IMR-90 (cell line): ENCODE data around the gene TIGAR. TPM values are rescaled to one million over a fixed set of nuclear protein-coding genes. Genes with fewer than 3 reads are reported as not detected.

Source experiments
- ATAC-seq: fragments of 200-7000 bp; cut with Tn5 transposase; 2 replicates; pipeline ENCODE4 v1.9.1; 2020; ENCODE audit warnings: low read depth, mild to moderate bottlenecking, moderate library complexity
- BruUV-seq: library from RNA; stranded (reverse); fragments of 400-500 nt; replicated peaks from 2 replicates; lab custom pipeline; 2021; lab: Mats Ljungman, UMichigan
- CTCF ChIA-PET: fragments of 300-600 bp; formaldehyde crosslinking; extraction: SDS; loops from one replicate; lab custom pipeline; 2021; ENCODE audit warnings: antibody characterized with exemption; lab: Yijun Ruan, JAX
- POLR2A ChIA-PET: fragments of 300-600 bp; sonication (Branson Sonifier 250); formaldehyde crosslinking; loops from one replicate; lab custom pipeline; 2022; ENCODE audit warnings: antibody characterized with exemption; ENCODE audit not compliant: unreplicated experiment; lab: Charles Lee
- DNase-seq: peaks from one replicate; pipeline ENCODE4 v3.0.0; 2013
- H2AFZ ChIP-seq: replicated peaks from 2 replicates; pipeline ENCODE3; 2013; ENCODE audit warnings: low read length, mild to moderate bottlenecking; ENCODE audit not compliant: poor library complexity
- H2AK5ac ChIP-seq: 2 replicates; pipeline ENCODE4 v1.6.1; 2013; ENCODE audit warnings: low read depth, low read length, inconsistent platforms
- H2AK9ac ChIP-seq: replicated peaks from 2 replicates; pipeline ENCODE3; 2013; ENCODE audit warnings: mild to moderate bottlenecking, low read depth, low read length, moderate library complexity; ENCODE audit not compliant: poor library complexity
- H2BK120ac ChIP-seq: 2 replicates; pipeline ENCODE4 v1.6.1; 2013; ENCODE audit warnings: low read depth, low read length, inconsistent platforms
- H2BK15ac ChIP-seq: 3 replicates; pipeline ENCODE4 v1.6.1; 2013; ENCODE audit warnings: low read depth, low read length, inconsistent platforms
- H2BK20ac ChIP-seq: 2 replicates; pipeline ENCODE4 v1.6.1; 2013; ENCODE audit warnings: low read depth, mild to moderate bottlenecking, inconsistent platforms, low read length, moderate library complexity
- H2BK5ac ChIP-seq: 2 replicates; pipeline ENCODE4 v1.6.1; 2013; ENCODE audit warnings: mild to moderate bottlenecking, low read depth, low read length, inconsistent platforms; ENCODE audit not compliant: poor library complexity, severe bottlenecking
- H3K14ac ChIP-seq: replicated peaks from 2 replicates; pipeline ENCODE4 v1.6.1; 2013; ENCODE audit warnings: low read depth, low read length, inconsistent platforms
- H3K18ac ChIP-seq: 2 replicates; pipeline ENCODE4 v1.6.1; 2013; ENCODE audit warnings: low read depth, low read length, control low read depth
- H3K23ac ChIP-seq: 2 replicates; pipeline ENCODE4 v1.6.1; 2013; ENCODE audit warnings: low read depth, low read length, inconsistent platforms
- H3K27ac ChIP-seq: 2 replicates; pipeline ENCODE4 v1.5.1; 2013; ENCODE audit warnings: mild to moderate bottlenecking, control low read depth, low read length; ENCODE audit not compliant: insufficient read depth
- H3K27me3 ChIP-seq: 2 replicates; pipeline ENCODE4 v1.6.1; 2013; ENCODE audit warnings: low read length; ENCODE audit not compliant: control insufficient read depth, insufficient read depth
- H3K36me3 ChIP-seq: 2 replicates; pipeline ENCODE4 v1.6.1; 2013; ENCODE audit warnings: low read length, mixed read lengths; ENCODE audit not compliant: control insufficient read depth, insufficient read depth
- H3K4ac ChIP-seq: 2 replicates; pipeline ENCODE4 v1.6.1; 2013; ENCODE audit warnings: low read depth, low read length, inconsistent platforms
- H3K4me1 ChIP-seq: 2 replicates; pipeline ENCODE4 v1.6.1; 2013; ENCODE audit warnings: low read length, mixed read lengths; ENCODE audit not compliant: control insufficient read depth, insufficient read depth
- H3K4me2 ChIP-seq: 2 replicates; pipeline ENCODE4 v1.6.1; 2013; ENCODE audit warnings: low read depth, mild to moderate bottlenecking, control low read depth, low read length, moderate library complexity
- H3K4me3 ChIP-seq: 2 replicates; pipeline ENCODE4 v1.5.1; 2013; ENCODE audit warnings: low read depth, mild to moderate bottlenecking, control low read depth, low read length, moderate library complexity; ENCODE audit not compliant: insufficient read depth
- H3K56ac ChIP-seq: 2 replicates; pipeline ENCODE4 v1.6.1; 2013; ENCODE audit warnings: low read length, inconsistent platforms; ENCODE audit not compliant: insufficient read depth; ENCODE audit errors: extremely low read depth
- H3K79me1 ChIP-seq, 2 experiments: 2 replicates each; pipeline ENCODE4 v1.6.1; 2013; ENCODE audit warnings: low read length in 2 of 2, inconsistent platforms in 1 of 2, low read depth in 1 of 2
- H3K9ac ChIP-seq: 2 replicates; pipeline ENCODE4 v1.6.1; 2013; ENCODE audit warnings: low read depth, low read length, control low read depth
- H3K9me1 ChIP-seq: 2 replicates; pipeline ENCODE4 v1.6.1; 2013; ENCODE audit warnings: low read length, inconsistent platforms; ENCODE audit not compliant: insufficient read depth
- H3K9me3 ChIP-seq: 2 replicates; pipeline ENCODE4 v1.6.1; 2013; ENCODE audit warnings: low read length; ENCODE audit not compliant: control insufficient read depth, insufficient read depth
- H4K20me1 ChIP-seq: 2 replicates; pipeline ENCODE4 v1.6.1; 2013; ENCODE audit warnings: low read length, inconsistent platforms; ENCODE audit not compliant: insufficient read depth
- H4K5ac ChIP-seq: 2 replicates; pipeline ENCODE4 v1.6.1; 2013; ENCODE audit warnings: mild to moderate bottlenecking, low read depth, low read length, control low read depth
- H4K8ac ChIP-seq, 2 experiments: 2 replicates each; pipeline ENCODE4 v1.6.1; 2013; ENCODE audit warnings: low read depth in 2 of 2, low read length in 2 of 2, control low read depth in 1 of 2, inconsistent platforms in 1 of 2
- H4K91ac ChIP-seq: 2 replicates; pipeline ENCODE4 v1.6.1; 2013; ENCODE audit warnings: low read depth, low read length, inconsistent platforms; ENCODE audit not compliant: insufficient read depth
- BHLHE40 ChIP-seq: fragments of 150-350 bp; IDR thresholded peaks from 2 replicates; pipeline ENCODE4 v1.6.1; 2016; ENCODE audit warnings: mild to moderate bottlenecking, low read depth, low read length
- CTCF ChIP-seq: conservative IDR thresholded peaks from 2 replicates; pipeline ENCODE4 v1.5.1; 2012; ENCODE audit warnings: mild to moderate bottlenecking, low read depth, low read length, improper control_type of control experiment
- FOS ChIP-seq: fragments of 150-350 bp; IDR thresholded peaks from 2 replicates; pipeline ENCODE4 v1.6.1; 2016; ENCODE audit warnings: low read depth, low read length
- MAFK ChIP-seq: IDR thresholded peaks from 2 replicates; pipeline ENCODE4 v1.6.1; 2012; ENCODE audit warnings: low read depth, low read length, improper control_type of control experiment
- MAZ ChIP-seq: IDR thresholded peaks from 2 replicates; pipeline ENCODE4 v1.6.1; 2012; ENCODE audit warnings: low read depth, mild to moderate bottlenecking, low read length, improper control_type of control experiment, moderate library complexity, borderline replicate concordance
- NFE2L2 ChIP-seq: fragments of 150-350 bp; IDR thresholded peaks from 2 replicates; pipeline ENCODE4 v1.6.1; 2016; ENCODE audit warnings: low read depth, mild to moderate bottlenecking, low read length
- POLR2A ChIP-seq: IDR thresholded peaks from 2 replicates; pipeline ENCODE4 v1.6.1; 2012; ENCODE audit warnings: mild to moderate bottlenecking, low read depth, low read length
- RAD21 ChIP-seq: IDR thresholded peaks from 2 replicates; pipeline ENCODE4 v1.6.1; 2012; ENCODE audit warnings: low read length, improper control_type of control experiment
- RCOR1 ChIP-seq: IDR thresholded peaks from 2 replicates; pipeline ENCODE4 v1.6.1; 2012; ENCODE audit warnings: mild to moderate bottlenecking, low read length, improper control_type of control experiment; ENCODE audit not compliant: insufficient replicate concordance
- RFX5 ChIP-seq: IDR thresholded peaks from 2 replicates; pipeline ENCODE4 v1.8.0; 2012; ENCODE audit warnings: low read depth, mild to moderate bottlenecking, low read length, moderate library complexity
- SMC3 ChIP-seq: fragments of 150-350 bp; IDR thresholded peaks from 2 replicates; pipeline ENCODE4 v1.6.1; 2016; ENCODE audit warnings: low read depth, mild to moderate bottlenecking, antibody characterized with exemption, low read length, moderate library complexity
- WGBS, 2 experiments: methylation state at CpG; one replicate each; pipeline versions ENCODE4 v1.1.5 to v1.1.7; 2013; ENCODE audit warnings: missing lambda C conversion rate in 2 of 2; ENCODE audit not compliant: insufficient read length in 1 of 2; ENCODE audit errors: extremely low coverage in 2 of 2; 5-methylcytosine and 5-hydroxymethylcytosine counted together
- dilution Hi-C: fragments of 300-500 bp; cut with HindIII; formaldehyde crosslinking; loops from one replicate; pipeline ENCODE4 v1.14.3; 2018; ENCODE audit warnings: low sequenced_read_pairs; ENCODE audit not compliant: unreplicated experiment
- in situ Hi-C: fragments of 300-500 bp; cut with MboI; formaldehyde crosslinking; loops from 3 replicates; pipeline ENCODE4 v1.14.3; 2019; ENCODE audit warnings: low sequenced_read_pairs, inconsistent platforms, mixed read lengths
- intact Hi-C: fragments of 100-400 bp; cut with micrococcal nuclease; formaldehyde crosslinking; loops from 2 replicates; pipeline ENCODE4 v1.10.0; 2022
- polyA plus RNA-seq, 3 experiments: library from polyadenylated mRNA; depleted of rRNA; stranded (reverse); fragments of >200 nt; gene quantifications; 2 replicates each; pipeline ENCODE4 v1.2.3, GENCODE V29; 2012; ENCODE audit warnings: low replicate concordance in 1 of 3
- total RNA-seq: library from RNA; depleted of rRNA; stranded (reverse); fragments of >200 nt; gene quantifications from 2 replicates; pipeline ENCODE4 v1.2.3, GENCODE V29; 2012
- TF ChIP-seq, protein P1 (sequence below): fragments of 150-350 bp; IDR thresholded peaks from 2 replicates; pipeline ENCODE4 v1.6.1; 2016; ENCODE audit warnings: low read depth, mild to moderate bottlenecking, low read length, moderate library complexity, borderline replicate concordance

The TIGAR gene
- total and polyA plus RNA-seq, 2 of the 4 experiments (the other 2 are of a cell fraction): 7.3 to 13.7 TPM

DNA sequence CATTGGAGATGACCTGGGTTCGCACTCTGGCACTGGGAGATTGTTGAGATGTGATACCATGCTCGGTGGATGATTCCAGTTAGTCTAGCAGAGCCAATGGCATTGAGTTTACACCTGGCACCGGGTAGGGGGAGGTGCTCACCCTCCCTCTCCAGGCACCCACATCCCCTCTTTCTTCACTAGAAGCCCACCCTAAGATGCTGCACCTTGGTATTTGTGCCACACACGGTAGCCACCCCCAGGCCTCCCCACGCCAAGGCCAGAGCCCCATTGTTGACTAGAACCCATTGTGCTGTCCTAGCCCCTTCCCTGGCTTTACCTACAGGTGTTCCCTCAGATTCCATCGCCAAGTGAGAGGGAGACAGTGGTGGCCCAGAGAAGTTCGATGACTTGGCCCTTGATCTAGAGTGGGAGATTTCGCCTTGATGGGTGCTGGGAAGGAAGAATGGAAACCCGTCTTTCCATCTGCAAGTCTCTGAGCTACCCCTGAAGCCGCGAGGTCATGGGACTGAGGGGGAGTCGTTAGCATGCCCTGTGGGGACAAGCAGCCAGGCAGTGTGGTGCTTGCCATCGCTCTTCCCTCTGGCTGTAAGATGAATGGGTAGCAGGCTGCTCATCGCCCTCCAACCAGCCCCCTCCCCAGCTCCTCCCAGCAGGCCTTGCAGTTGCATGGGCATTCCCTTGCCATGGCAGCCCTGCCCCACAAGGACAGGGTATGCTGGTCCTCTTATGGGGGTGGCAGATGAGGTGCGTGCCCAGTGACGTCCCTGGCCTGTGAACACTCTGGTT is 38.7 kb upstream of the TIGAR start:
- CTCF ChIA-PET: interaction anchor here (1.0 kb wide), 1 partner anchor 401 kb away, joined by 3 read pairs; no protein-coding TSS in a partner anchor
- no peak for TF ChIP-seq MAZ
- TF ChIP-seq NFE2L2: no peak
- TF ChIP-seq POLR2A: no peak
- no peak for TF ChIP-seq MAFK
- no peak for TF ChIP-seq RFX5
- no peak for TF ChIP-seq RCOR1
- TF ChIP-seq FOS: no peak
- no peak for TF ChIP-seq RAD21
- no peak for TF ChIP-seq SMC3
- TF ChIP-seq, protein P1, sequence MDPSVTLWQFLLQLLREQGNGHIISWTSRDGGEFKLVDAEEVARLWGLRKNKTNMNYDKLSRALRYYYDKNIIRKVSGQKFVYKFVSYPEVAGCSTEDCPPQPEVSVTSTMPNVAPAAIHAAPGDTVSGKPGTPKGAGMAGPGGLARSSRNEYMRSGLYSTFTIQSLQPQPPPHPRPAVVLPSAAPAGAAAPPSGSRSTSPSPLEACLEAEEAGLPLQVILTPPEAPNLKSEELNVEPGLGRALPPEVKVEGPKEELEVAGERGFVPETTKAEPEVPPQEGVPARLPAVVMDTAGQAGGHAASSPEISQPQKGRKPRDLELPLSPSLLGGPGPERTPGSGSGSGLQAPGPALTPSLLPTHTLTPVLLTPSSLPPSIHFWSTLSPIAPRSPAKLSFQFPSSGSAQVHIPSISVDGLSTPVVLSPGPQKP: no peak
- no peak for TF ChIP-seq BHLHE40
- TF ChIP-seq CTCF: no peak
- no peak overlapping the region for H3K56ac ChIP-seq
- no peak overlapping the region for H2BK15ac ChIP-seq
- no peak overlapping the region for H3K4ac ChIP-seq
- intact Hi-C loops: no loop called here
- DNase-seq: no peak
- no peak overlapping the region for H3K14ac ChIP-seq
- BruUV-seq: no TSS peak
- no peak for ATAC-seq
- H2BK120ac ChIP-seq: no peak overlapping the region
- no peak overlapping the region for H3K27ac ChIP-seq
- no peak overlapping the region for H4K5ac ChIP-seq
- H2BK20ac ChIP-seq: no peak overlapping the region
- no peaks in the 10 kb centered on the region for H3K4me1 ChIP-seq
- POLR2A ChIA-PET: no interaction called here
- no peak overlapping the region for H2BK5ac ChIP-seq
- H2AK5ac ChIP-seq: no peak overlapping the region
- no peak overlapping the region for H3K18ac ChIP-seq
- H3K27me3 ChIP-seq: no peaks in the 10 kb centered on the region; the same call in 1 of the 2 replicates
- H4K91ac ChIP-seq: no peak overlapping the region
- dilution Hi-C loops: no loop called here
- no peaks in the 10 kb centered on the region for H3K79me1 ChIP-seq
- H2AFZ ChIP-seq: no peak overlapping the region
- no peak overlapping the region for H3K4me2 ChIP-seq
- H2AK9ac ChIP-seq: no peak overlapping the region
- H4K8ac ChIP-seq: no peak overlapping the region
- no peaks in the 10 kb centered on the region; the same call in 1 of the 2 replicates for H3K36me3 ChIP-seq
- H3K9ac ChIP-seq: no peak overlapping the region
- in situ Hi-C loops: no loop called here
- H3K9me3 ChIP-seq: no peaks in the 10 kb centered on the region
- H3K23ac ChIP-seq: no peak overlapping the region
- 71% methylated on average over 2 of the region's 16 CpGs; no CpG with 5 or more reads in 1 of the 2 experiments for WGBS, 2 experiments
- H3K9me1 ChIP-seq: no peaks in the 10 kb centered on the region
- no peaks in the 10 kb centered on the region for H4K20me1 ChIP-seq
- H3K4me3 ChIP-seq: no peak overlapping the region
